GM12875 (cell line): ENCODE results near the gene DYNLT2.

Experiments
- H3K4me3 ChIP-seq: one replicate; pipeline ENCODE4 v1.5.1; 2011; ENCODE audit warnings: low read depth, low read length, control low read depth
- TF ChIP-seq, protein P1 (sequence below): IDR thresholded peaks from 2 replicates; pipeline ENCODE4 v1.5.1; 2011; ENCODE audit warnings: low read depth, mild to moderate bottlenecking, control low read depth, inconsistent platforms, low read length, moderate library complexity, borderline replicate concordance; ENCODE audit not compliant: insufficient read depth

Gene DYNLT2

DNA sequence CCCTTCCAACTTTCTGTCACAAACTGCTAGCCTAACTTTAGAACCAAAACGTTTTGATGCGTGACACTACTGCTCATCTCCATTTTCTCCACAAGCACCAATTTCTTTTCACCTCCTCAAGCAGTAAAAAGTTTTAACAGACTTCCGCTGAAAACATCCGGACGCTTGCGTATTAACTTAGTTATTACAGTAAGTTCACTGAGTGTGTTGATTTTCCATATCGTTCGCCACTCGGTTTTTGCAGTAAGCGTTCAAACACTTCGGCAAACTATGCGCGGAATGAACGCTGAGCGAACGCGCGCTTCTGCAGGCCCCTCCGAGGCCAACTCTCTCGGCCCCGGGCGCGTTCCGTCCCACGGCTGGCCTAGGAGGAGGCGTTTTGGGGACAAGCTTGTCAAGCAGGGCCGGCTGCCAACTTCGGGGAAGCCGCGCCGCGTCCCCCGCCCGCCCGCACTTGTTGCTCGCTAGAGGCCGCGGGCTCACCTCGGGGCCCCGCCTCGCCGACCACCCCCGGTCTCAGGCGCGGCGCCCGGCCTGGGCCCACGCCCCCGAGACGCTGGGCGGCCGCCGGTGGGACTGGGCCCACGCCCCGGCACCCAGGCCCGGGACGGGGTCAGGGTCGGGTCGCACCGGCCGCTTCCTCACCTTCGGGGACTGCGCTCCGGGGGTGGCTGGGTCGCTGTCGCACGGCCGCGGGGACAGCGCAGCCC lies 28.0 kb downstream of the DYNLT2 start:
- peak overlapping the region; percentile 40 for H3K4me3 ChIP-seq
- TF ChIP-seq, protein P1, sequence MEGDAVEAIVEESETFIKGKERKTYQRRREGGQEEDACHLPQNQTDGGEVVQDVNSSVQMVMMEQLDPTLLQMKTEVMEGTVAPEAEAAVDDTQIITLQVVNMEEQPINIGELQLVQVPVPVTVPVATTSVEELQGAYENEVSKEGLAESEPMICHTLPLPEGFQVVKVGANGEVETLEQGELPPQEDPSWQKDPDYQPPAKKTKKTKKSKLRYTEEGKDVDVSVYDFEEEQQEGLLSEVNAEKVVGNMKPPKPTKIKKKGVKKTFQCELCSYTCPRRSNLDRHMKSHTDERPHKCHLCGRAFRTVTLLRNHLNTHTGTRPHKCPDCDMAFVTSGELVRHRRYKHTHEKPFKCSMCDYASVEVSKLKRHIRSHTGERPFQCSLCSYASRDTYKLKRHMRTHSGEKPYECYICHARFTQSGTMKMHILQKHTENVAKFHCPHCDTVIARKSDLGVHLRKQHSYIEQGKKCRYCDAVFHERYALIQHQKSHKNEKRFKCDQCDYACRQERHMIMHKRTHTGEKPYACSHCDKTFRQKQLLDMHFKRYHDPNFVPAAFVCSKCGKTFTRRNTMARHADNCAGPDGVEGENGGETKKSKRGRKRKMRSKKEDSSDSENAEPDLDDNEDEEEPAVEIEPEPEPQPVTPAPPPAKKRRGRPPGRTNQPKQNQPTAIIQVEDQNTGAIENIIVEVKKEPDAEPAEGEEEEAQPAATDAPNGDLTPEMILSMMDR: no peak

- TF ChIP-seq, protein P1: no peak
- peak overlapping the region; percentile 40 for H3K4me3 ChIP-seq
Observed at GRCh38 chr6:169722362-169723199, 28.8 kb downstream of the DYNLT2 start.

- TF ChIP-seq, protein P1: 0 out of 2 replicates have a peak, but pooled peaks have one; percentile 8
- H3K4me3 ChIP-seq: no peak overlapping the region
Observed at GRCh38 chr6:169720207-169720855, 31.0 kb downstream of the DYNLT2 start.

GRCh38 chr6:169719117-169719516 lies 32.3 kb downstream of the DYNLT2 start:
- TF ChIP-seq, protein P1: no peak

GRCh38 chr6:169714595-169714994 lies 36.8 kb downstream of the DYNLT2 start:
- no peak overlapping the region for H3K4me3 ChIP-seq
- TF ChIP-seq, protein P1: no peak

More at GRCh38 chr6:169719117-169719516, 32.3 kb downstream of the DYNLT2 start:
- H3K4me3 ChIP-seq: no peak overlapping the region

- H3K4me3 ChIP-seq: no peak overlapping the region
- TF ChIP-seq, protein P1: no peak
Observed at GRCh38 chr6:169714178-169714577, 37.2 kb downstream of the DYNLT2 start.
